NCI-H2171 treated with DMSO at 0.1 percent for 48 hours (cell line): ENCODE results near the gene ZNF629.

Experiments
- DNase-seq: peaks from one replicate; lab custom pipeline; 2025; lab: John Stamatoyannopoulos, UW

Gene ZNF629

GRCh38 chr16:30767767-30768465 is 19.1 kb downstream of the ZNF629 start:
- DNase-seq = no peak

GRCh38 chr16:30766933-30767284 is 20.1 kb downstream of the ZNF629 start:
- no peak for DNase-seq

DNA sequence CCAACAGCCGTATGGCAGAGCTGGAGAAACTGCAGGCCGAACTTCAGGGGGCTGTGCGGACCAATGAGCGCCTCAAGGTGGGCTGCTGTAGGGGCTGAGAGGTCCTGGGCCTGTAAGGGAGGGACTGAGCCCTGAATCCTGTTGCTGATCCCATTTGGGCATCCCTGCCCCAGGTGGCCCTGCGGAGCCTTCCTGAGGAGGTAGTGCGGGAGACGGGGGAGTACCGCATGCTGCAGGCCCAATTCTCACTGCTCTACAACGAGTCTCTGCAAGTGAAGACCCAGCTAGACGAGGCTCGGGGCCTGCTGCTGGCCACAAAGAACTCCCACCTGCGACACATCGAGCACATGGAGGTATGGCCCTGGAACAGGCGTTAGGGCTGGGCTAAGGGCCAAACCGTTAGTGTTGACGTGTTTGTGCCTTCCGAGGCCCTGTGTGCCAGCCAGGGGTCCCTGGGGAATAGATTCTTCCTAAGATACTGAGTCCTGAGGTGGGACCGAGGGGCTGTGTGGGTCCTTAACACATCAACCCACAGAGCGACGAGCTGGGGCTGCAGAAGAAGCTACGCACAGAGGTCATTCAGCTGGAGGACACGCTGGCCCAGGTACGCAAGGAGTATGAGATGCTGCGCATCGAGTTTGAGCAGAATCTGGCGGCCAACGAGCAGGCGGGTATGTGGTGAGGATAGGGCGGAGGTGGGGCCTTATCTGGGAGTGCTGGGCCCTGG is 20.6 kb downstream of the ZNF629 start:
- DNase-seq = no peak

DNA sequence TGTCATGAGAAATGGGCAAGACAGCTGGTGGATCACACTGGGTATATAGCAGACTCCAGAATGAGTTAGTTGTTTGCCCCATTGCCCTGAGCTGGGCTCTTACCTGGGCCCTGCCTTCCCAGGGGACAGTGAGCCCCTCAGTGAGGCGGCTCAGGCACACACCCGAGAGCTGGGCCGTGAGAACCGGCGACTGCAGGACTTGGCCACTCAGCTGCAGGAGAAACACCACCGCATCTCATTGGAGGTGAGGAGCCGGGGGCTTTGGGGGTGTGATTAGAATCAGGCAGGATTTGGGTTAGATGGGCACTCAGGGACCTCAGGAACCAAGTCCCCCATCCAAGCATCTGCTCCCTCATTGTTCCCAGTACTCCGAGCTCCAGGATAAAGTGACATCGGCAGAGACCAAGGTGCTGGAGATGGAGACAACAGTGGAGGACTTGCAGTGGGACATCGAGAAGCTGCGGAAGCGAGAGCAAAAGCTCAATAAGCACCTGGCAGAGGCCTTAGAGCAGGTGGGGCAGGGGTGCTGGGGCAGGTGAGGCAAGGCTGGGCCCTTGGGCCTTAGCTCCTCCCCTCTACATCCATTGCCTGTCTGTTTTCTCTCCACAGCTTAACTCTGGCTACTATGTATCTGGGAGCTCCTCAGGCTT is 22.1 kb downstream of the ZNF629 start:
- DNase-seq = no peak

- no peak for DNase-seq
Observed at GRCh38 chr16:30764086-30764485, 22.9 kb downstream of the ZNF629 start.

DNA sequence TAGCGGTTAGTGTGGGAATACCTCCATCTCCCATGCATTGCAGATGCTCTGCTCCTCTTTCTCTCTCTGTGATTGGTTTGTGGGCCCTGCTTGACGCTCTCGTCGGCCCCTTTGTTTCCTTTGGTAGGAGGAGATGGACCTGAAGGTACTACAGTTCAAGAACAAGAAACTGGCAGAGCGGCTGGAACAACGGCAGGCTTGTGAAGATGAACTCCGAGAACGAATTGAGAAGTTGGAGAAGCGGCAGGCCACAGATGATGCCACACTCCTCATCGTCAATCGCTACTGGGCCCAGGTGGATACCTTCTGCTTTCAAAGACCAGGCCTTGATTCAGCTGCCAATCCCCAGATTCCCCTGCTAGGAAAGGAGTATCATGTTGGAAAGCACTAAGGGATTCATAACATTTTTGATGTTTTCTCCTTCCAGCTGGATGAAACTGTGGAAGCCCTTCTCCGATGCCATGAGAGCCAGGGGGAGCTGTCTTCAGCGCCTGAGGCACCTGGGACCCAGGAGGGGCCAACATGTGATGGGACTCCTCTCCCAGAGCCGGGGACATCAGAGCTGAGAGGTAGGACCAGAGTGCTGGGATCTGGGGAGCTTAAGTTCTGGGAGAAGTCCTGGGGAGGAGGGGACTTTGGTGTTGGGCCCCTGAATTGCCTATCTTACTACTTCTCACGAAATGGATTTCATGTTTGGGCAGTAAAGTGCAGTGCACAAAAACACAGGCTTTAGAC is 23.8 kb downstream of the ZNF629 start:
- DNase-seq = no peak

GRCh38 chr16:30761928-30762902 is 24.8 kb downstream of the ZNF629 start, which contains the start of the genes CFAP119 and RNF40:
TSS of gene CFAP119 (minus strand) at chr16:30762062. CDS start at chr16:30761748, 314 bp downstream.
TSS of gene RNF40 (plus strand) at chr16:30762322. CDS start at chr16:30762546, 224 bp downstream.
- DNase-seq = peak; percentile 98

DNA sequence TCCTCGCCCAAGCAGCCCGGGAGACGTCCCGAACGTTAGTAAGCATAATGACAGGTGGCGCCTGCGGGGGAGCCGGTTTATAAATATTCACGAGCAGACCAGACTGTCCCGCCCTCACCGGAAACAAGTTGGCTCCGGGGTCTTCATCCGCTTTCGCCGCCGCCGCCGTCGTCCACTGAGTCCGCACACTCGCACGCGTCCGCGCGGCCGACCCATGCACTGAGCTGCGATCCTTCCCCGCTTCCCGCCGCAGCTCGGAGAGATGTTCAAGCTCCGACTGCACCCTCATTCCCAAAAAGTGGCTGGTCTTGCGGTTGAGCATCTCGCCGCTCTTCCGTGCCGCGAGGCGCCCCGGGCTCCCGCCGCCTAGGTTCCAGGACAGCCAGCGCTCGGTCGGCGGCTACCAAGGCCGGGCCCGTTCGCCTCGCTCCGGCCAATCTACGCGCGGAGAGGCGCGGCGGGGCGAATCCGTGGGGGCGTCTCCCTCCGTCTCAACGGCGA is 25.5 kb downstream of the ZNF629 start:
- DNase-seq = peak; percentile 68

DNA sequence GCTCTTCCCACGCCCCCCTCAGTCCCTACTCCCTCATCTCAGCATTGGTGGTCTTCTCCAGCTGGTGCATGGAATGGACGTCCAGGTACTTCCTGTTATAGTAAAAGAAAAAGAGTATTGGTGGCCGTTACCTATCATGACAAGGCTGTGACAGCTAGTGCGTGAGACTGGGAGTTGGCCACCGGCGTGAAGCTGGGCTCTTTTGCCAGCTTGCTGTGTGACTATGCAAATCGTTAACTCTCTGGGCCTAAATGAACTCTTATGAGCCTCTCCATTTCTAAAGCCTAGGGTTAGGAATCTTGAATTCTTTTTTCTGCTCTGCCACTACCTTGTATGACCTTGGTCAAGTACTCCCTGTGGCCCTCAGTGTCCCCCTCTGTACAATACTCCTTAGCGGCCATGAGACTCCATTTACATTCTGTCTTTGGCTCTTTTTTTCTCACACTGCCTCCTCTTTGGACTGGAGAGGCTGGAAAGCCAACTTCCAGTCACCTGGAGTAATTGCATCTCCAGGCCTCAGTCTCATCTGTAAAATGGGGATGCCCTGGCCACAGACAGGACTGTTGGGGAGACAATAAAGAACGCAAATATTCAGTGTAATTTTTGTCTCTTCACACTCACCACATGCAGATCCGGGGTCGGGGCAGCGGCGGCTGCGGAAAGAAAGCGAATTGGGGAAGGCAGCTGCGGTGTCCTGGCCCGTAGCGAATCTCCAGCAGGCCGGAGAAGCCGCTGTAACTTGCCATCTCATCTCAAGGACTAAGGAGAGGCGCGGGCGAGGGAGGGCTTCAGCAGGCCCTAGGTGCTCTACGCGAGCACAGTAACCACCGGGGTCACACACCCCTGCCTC is 26.2 kb downstream of the ZNF629 start:
- DNase-seq = no peak

- no peak for DNase-seq
Observed at GRCh38 chr16:30760001-30760559, 26.9 kb downstream of the ZNF629 start.

- DNase-seq = no peak
Observed at GRCh38 chr16:30758988-30759491, 28.0 kb downstream of the ZNF629 start.

DNA sequence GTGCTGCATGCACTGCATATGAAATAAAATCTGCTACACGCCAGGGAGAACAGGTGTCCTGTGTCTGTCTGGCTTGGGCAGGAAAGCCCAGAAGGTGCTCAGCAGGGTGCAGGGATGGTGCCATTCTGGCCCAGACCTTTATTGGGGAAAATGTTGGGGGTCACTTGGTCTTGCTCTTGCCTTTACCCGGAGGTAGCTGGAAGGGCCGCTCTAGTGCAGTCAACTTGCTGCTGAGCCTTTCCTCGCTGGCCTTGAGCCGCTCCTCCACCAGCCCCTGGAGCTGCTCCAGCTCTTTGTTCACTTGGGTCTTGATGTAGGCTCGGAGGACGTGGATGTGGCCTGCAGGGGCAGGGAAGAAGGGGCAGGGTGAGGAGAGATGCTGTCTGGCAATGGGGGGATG is 29.7 kb downstream of the ZNF629 start:
- no peak for DNase-seq

GRCh38 chr16:30756781-30757100 is 30.3 kb downstream of the ZNF629 start:
- DNase-seq = no peak

GRCh38 chr16:30755955-30756780 is 30.8 kb downstream of the ZNF629 start:
- no peak for DNase-seq

DNA sequence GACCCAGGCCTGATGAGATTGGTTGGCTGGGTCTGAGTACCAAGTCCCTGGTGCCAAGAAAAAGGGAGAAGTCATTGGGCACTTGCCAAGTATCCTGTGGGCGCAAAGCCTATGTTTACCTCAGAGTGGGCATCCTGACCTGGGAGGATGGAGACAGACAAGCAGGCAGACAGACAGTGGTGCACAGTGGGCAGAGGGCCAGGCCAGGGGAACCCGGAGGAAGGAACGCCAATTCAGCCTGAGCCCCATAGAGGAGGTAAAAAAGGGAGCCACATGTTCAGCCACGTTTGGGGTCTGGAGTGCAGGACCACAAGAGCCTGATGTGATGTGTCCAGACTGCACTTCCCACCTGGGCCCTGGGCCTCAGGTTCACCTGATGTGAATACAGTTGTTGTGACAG is 33.4 kb downstream of the ZNF629 start:
- DNase-seq = no peak

DNA sequence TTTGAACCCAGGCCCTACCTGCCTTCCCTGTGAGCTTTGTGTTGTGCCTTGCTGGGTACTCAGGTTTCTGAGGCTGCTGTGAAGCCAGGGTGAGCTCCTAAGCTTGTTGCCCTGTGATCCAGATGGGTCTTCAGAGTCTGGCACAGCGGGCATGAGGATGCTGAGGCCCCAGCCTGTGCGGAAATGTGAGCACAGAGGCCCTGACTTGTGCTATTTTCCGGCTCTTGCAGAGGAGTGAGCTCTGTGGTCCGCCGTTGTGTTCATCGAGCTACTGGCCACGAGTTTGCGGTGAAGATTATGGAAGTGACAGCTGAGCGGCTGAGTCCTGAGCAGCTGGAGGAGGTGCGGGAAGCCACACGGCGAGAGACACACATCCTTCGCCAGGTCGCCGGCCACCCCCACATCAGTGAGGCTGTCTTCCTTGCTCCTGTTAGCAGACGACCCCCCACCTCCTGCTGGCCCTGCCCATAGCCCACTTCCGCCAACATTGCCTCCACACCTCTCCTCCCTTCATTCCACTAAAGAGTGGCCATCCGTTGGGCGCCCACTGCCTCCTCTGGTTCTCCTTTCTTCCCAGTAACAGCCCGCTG is 36.0 kb downstream of the ZNF629 start:
- no peak for DNase-seq

DNA sequence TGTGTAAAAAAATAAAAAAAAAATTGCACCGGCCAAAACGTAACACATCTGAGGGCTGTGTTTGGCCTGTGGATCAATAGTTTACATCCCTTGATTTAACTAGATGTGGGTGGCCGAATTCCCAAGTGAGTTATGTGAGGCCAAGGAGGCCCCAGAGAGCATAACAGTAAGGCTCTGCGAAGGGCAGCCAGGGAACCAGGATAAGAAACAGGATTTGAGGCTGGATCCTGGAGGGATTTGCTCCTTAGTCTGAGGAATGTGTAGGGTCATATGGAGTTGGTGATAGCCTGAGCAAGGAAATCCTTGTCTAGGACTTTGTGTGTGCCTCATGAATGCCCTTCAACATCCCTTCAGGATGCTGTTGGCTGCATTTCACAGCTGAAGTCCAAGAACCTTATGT is 36.8 kb downstream of the ZNF629 start:
- no peak for DNase-seq
